Type B pancreatic cell (in vitro differentiated cells): ENCODE results near the gene CDK12. TPM values are rescaled to one million over a fixed set of nuclear protein-coding genes. Genes with fewer than 3 reads are reported as not detected.
A peak's percentile ranks its signal among the peaks of the same experiment; 100 is the strongest.
"Not testable (repeated sequence)": the region's sequence is repeated elsewhere in the genome, so short reads cannot be mapped to it uniquely, and the experiment has no call there.

ENCODE experiments used
- DNase-seq: peaks from one replicate; pipeline ENCODE4 v3.0.0; 2021; ENCODE audit warnings: mixed read lengths; ENCODE audit not compliant: unreplicated experiment; ENCODE audit errors: extremely low spot score
- H3K27ac Mint-ChIP-seq: 2 replicates; pipeline ENCODE4 v1.8.0; 2021; ENCODE audit warnings: mild to moderate bottlenecking, mixed read lengths
- H3K27me3 Mint-ChIP-seq: 2 replicates; pipeline ENCODE4 v1.8.0; 2021; ENCODE audit warnings: mixed read lengths
- H3K36me3 Mint-ChIP-seq: 2 replicates; pipeline ENCODE4 v1.8.0; 2021; ENCODE audit warnings: mixed read lengths
- H3K4me1 Mint-ChIP-seq: one replicate; pipeline ENCODE4 v1.8.0; 2021; ENCODE audit warnings: mixed read lengths; ENCODE audit not compliant: unreplicated experiment
- H3K4me3 Mint-ChIP-seq: 2 replicates; pipeline ENCODE4 v1.8.0; 2021; ENCODE audit warnings: mild to moderate bottlenecking, mixed read lengths
- H3K9me3 Mint-ChIP-seq: 2 replicates; pipeline ENCODE4 v1.8.0; 2021; ENCODE audit warnings: mixed read lengths
- CTCF ChIP-seq: fragments of 200-600 bp; sonication (generic); conservative IDR thresholded peaks from 2 replicates; pipeline ENCODE4 v1.5.0; 2021; ENCODE audit warnings: antibody characterized with exemption, mild to moderate bottlenecking
- total RNA-seq: library from RNA; stranded (reverse); gene quantifications from 2 replicates; pipeline ENCODE4 v1.2.1, GENCODE V29; 2021; ENCODE audit warnings: low replicate concordance

CDK12 gene
- total RNA-seq, 1 donor from 2014 or later = 64.5 TPM

GRCh38 chr17:39487946-39488345, 26.7 kb downstream of the CDK12 start:
- peaks cover 11% of the 10 kb centered on the region for H3K36me3 Mint-ChIP-seq
- DNase-seq = no peak
- H3K4me1 Mint-ChIP-seq = no peaks in the 10 kb centered on the region
- H3K4me3 Mint-ChIP-seq = no peak overlapping the region
- H3K27ac Mint-ChIP-seq = peak overlapping the region; percentile 28
- no peak for TF ChIP-seq CTCF
- H3K27me3 Mint-ChIP-seq = no peaks in the 10 kb centered on the region
- no peaks in the 10 kb centered on the region for H3K9me3 Mint-ChIP-seq

GRCh38 chr17:39496921-39497320, 35.6 kb downstream of the CDK12 start:
- not testable (repeated sequence) for H3K9me3 Mint-ChIP-seq, H3K4me1 Mint-ChIP-seq, H3K27ac Mint-ChIP-seq, H3K27me3 Mint-ChIP-seq, DNase-seq, H3K4me3 Mint-ChIP-seq
- peaks cover 19% of the 10 kb centered on the region for H3K36me3 Mint-ChIP-seq

DNA sequence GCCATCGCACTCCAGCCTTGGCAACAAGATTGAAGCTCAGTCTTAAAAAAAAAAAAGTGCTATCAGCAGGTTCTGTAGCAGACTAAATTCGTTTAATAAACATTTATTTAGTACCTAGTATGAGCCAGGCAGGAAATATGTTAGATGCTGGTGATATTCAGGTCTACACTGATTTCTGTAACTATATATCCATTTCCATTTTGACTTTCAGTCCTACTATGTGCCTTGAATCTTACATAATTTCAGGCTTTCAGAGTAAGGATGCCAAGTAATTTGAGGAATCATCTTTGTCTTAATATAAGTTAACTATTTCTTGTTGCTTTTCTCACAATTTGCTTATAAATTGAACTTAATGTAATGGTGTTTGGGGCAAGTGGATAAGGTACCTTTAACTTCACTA, 46.2 kb downstream of the CDK12 start:
- peaks cover 41% of the 10 kb centered on the region for H3K36me3 Mint-ChIP-seq
- no peak overlapping the region for H3K4me3 Mint-ChIP-seq
- no peaks in the 10 kb centered on the region for H3K9me3 Mint-ChIP-seq
- H3K27ac Mint-ChIP-seq = no peak overlapping the region
- H3K27me3 Mint-ChIP-seq = no peaks in the 10 kb centered on the region
- no peak for DNase-seq
- H3K4me1 Mint-ChIP-seq = no peaks in the 10 kb centered on the region
- no peak for TF ChIP-seq CTCF

DNA sequence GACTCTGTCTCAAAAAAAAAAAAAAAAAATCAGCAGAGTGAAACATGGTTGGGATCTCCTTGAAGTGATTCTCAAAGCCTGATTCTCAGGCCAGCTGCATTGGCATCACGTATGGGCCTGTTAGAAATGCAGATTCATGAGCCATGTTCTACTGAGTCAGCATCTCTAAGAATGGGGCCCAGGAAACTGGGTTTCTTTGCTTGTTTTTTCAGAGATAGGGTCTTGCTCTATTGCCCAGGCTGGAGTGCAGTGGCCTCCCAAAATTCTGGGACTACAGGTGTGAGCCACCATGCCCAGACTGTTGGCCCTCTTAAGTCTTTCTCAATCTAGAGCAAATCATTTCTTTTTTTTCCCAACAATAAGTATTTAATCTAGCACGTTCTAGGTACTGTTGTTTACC, 47.7 kb downstream of the CDK12 start:
- Mint-ChIP-seq H3K4me1 (no peaks in the 10 kb centered on the region), H3K36me3 (peaks cover 35% of the 10 kb centered on the region), H3K4me3 (no peak overlapping the region), H3K9me3 (no peaks in the 10 kb centered on the region), H3K27me3 (no peaks in the 10 kb centered on the region), H3K27ac (no peak overlapping the region)
- no peak for DNase-seq
- no peak for TF ChIP-seq CTCF

DNA sequence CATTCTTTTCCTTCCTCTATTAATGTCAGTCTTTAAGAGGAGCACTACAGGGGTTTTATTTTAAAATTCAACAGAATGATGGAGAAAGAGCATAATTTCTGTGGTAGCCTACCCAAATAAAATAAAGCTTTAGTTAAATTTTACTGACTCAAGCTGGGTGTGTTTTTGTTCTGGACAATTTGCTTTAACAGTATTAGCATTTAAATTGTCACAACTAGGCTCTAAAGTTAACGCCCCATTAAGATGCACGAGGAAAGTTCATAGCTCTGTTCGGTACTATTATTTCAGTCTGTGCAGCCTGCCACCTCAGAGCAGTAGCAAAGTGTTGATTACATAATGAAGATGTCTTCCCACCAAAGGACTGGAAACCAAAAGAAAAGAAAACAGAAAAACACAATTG, 52.0 kb downstream of the CDK12 start:
- H3K27me3 Mint-ChIP-seq = no peaks in the 10 kb centered on the region
- TF ChIP-seq CTCF = no peak
- H3K4me3 Mint-ChIP-seq = no peak overlapping the region
- H3K27ac Mint-ChIP-seq = no peak overlapping the region
- no peak for DNase-seq
- no peaks in the 10 kb centered on the region for H3K9me3 Mint-ChIP-seq
- H3K36me3 Mint-ChIP-seq = peaks cover 34% of the 10 kb centered on the region
- H3K4me1 Mint-ChIP-seq = no peaks in the 10 kb centered on the region

DNA sequence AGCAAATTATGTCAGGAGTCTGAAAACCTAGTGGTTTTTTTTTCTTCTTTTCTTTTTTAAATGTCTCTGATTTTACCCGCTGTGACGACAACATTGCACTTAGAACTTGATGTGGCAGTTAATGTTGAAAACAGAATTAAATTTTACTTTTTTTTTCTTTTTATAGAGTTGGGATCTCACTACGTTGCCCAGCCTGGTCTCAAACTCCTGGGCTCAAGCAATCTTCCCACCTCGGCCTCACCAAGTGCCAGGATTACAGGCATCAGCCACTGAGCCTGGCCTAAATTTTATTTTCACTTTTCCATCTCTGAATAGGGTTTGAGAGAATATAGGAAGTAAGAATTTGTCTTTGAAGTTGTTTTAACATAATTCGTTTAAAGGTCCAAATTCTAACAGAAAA, 52.6 kb downstream of the CDK12 start:
- TF ChIP-seq CTCF = no peak
- H3K36me3 Mint-ChIP-seq = peaks cover 34% of the 10 kb centered on the region
- no peaks in the 10 kb centered on the region for H3K27me3 Mint-ChIP-seq
- no peak for DNase-seq
- no peaks in the 10 kb centered on the region for H3K9me3 Mint-ChIP-seq
- no peak overlapping the region for H3K27ac Mint-ChIP-seq
- H3K4me1 Mint-ChIP-seq = no peaks in the 10 kb centered on the region
- H3K4me3 Mint-ChIP-seq = no peak overlapping the region
